Activated CD8-positive, alpha-beta memory T cell treated with anti-CD3 and anti-CD28 coated beads for 48 hours (primary cell): Measurements from ENCODE around the gene MAB21L3.

Source experiments
- DNase-seq, 3 experiments: peaks; one replicate each; pipeline ENCODE4 v3.0.0-alpha.2; 2020; ENCODE audit warnings: low read depth in 2 of 3, low spot score in 2 of 3

Gene MAB21L3

GRCh38 chr1:116107371-116107770 is 3.8 kb upstream of the MAB21L3 start:
- DNase-seq = no peak

DNA sequence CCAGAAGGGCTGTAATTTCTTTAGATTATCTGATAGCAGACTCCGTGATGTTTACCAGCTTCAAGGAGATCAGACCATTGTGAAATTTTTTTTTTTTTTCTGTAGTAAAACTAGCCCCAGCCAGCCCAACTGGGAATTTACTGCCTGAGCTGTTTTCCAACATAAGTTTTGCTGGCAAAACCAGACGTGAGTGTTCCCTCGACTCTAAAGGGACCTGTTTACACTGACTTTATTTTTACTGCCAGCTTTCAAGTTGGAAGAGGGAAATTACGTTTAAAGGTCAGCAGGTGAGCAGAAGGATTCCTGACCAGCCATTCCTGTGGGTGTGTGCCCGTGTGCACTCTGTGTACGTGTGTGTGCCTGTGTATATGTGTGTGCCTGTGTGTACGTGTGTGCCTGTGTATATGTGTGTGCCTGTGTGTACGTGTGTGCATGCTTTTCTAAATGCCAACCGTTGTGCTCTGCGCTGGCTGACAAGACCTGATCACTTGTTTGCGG is 374 bp downstream of the MAB21L3 start:
- DNase-seq = no peak

DNA sequence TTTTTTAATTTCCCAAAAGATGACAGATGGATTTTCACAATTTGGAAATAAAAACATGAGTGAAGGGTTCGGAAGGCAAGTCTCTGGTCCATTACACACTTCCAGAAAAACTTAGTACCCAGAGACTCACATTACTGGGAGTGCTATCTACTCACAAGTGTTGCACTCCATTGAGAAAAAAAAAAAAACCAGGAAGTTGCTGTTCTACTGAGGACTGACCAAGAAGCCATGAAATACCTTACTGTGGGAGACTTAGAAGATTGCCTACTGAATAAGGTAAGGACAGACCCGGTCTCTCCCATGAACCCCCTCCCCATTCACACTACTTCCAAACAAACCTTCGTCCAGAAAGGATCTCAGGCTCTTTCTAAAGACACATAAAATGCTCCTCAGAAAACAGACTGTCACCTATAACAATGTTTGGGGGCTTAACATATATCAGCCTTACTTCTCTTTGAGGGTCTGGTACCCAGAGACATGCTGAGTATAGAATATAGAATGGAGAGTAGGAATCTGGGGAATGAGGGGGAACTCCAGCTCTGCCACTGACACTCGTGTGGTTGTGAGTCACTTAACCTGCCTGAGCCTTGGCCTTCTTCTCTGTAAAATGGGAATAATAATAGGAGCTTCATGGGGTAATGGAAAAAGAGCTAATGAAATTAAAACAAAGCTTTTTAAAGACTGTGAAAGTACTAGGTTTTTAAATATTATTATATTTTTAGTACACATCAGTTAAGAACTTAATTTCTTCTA is 1.4 kb downstream of the MAB21L3 start:
- no peak for DNase-seq

DNA sequence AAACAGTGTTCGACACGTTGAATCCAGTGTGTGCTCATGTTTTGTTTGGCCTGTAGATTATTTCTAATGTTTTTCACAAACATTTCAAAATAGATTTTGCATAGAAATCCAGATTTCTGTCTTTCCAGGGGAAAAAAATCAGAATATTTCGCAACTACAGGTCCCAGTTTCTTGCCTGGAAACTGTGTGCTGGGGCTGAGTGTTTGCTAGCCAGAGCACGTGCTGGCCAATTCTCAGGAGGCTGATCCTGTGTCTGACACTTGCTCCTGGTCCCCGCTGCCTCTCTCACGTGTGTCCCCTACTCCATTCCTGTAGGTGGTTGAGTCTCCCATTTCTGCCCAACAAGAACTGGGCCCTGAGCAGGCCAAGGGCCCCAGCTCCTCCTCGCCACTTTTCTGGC is 2.4 kb downstream of the MAB21L3 start:
- DNase-seq = no peak

DNA sequence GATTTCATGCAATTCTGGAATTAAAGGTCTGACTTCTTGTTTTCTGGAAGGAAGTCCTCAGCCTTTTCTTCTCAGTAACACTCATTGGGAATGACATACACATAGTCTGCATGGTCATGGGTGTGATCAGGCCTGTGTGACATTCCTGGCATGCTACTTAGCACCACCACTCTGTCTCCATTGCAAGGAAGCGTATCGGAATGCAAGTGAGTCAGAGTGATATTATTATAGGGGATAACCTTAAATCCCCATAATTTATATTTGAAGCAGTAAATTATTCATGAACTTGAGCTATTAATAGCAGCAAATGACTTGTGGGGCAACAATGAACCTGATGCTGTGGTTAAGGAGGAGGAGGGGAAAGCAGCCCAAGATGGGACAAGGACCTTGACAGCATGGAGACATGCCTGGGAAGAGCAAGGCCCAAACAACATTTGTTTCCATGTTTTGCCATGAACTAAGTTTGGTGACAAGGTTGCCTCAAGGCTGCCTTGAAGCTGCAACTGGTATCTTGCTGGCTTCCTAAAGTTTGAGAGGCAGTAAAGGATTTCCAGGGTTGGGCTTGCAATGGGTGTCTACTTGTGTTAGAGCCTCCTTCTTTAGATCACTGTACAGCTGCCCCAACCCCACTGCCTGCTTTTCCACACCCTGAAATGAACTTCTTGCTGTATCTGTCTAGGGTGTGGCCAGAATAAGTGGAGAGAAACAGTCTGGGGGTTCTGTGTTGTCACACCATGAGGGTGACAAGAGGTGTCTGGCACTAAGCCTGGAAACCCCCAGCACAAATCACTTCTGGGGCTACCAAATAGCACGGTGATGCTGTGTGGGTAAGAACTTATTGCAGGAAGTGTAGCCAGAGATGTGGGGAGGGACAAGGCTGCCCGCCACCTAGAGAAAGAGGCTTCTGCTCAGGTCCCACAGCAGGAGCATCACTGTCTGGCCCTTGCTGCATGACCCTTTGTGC is 4.6 kb downstream of the MAB21L3 start:
- no peak for DNase-seq

DNA sequence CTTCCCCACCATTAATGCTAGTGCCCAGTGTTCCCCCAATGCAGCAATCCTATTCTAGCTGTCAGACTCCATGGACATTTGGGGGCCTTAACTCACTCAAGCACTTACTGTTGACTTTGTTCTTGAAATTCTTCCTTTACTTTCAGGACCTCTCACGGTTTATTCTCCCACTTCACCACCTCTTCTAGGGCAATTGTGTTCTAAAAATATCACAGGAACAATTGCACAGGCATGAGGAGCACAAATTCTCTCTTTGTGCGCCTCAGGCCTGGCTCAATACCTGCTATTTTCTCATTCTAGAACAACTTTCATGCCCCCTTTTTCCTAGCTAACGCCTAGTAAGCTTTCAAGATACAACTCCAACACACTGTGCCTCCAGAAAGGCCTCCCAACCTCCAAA is 7.3 kb downstream of the MAB21L3 start:
- no peak for DNase-seq

- no peak for DNase-seq
Observed at GRCh38 chr1:116119876-116120275, 8.7 kb downstream of the MAB21L3 start.

- DNase-seq = no peak
Observed at GRCh38 chr1:116122955-116123757, 12.0 kb downstream of the MAB21L3 start.

GRCh38 chr1:116123837-116124533 is 12.8 kb downstream of the MAB21L3 start:
- no peak for DNase-seq

- no peak for DNase-seq
Observed at GRCh38 chr1:116125758-116126157, 14.6 kb downstream of the MAB21L3 start.

DNA sequence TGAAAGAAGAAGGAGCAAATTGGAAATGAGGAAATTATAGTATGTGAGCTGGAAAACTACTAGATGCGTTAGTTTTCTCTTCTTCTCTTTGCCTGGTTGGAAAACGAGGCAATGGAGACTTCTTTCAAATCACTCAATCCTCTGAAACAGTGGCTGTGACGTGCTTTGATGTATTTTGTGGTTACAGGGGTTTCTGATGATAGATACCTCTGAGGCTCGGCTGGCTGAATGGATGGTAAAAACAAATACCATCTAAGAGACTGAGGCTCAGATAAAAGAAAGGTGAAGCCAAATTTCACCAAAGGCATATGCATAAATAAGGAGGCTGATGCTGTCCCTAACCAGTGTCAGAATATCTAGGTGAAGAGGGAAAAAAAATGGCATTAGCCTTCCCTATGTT is 15.1 kb downstream of the MAB21L3 start:
- no peak for DNase-seq

DNA sequence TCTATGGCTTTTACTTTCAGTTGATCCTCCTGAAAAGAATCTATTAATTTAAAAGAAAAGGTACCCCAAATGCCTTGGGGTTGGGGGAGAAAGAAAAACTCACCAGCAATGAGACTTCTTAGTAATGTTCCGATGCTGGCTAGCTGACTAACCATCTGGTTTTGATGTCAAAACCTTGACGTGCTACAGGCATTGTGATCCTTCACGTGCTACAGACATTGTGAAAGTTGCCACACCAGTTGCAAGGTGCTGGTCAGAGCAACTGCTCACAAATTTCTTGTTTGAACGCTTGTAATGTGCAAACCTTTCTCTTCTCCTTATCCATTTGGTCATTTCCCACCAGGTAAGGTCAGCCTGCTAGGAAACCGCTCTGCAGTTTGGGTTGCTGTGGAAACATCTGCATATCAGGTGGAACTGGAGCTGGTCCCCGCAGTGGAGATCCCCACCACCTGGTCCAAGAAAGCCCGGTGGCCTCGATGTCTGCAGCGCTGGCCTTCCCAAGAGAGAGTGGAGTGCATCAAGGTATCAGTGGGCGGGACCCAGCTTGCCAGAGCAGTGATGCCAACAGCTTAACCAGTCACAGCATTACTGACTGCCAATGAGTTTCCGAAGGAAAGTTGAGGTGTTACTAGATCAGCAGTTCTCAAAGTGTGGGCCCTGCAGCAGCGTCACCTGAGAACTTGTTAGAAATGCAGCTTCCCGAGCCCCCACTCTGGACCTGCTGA is 16.1 kb downstream of the MAB21L3 start:
- DNase-seq = no peak

DNA sequence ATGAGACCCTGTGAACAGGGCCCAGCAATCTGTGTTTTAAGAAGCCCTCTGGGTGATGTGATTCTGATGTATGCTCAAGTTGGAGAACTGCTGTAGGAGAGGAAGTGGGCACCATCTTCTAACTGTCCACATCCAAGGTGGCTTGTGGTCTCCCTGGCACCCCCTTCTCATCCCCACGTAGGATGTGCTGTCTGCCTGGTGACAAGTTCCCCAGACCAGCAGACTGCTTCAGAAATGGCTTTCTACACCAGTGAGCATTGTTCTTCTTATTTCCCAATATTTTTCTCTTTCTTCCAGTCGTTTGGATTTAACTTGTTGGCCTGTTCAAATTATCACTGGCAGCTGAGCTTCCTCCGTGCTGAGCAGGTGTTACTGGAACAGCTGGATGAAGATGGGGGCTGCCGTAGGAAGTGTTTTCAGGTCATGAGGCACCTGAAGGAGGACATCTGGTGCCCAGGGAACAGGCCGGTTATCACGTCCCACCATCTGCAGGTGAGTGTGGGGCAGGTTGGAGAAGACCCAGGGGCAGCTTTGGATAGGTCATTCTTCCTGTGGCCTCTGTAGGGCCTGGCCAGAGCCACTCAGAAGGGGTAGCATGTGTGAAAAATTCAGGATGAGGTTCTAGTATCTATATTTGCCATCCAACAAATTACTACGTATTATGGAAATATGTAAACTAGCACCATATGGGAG is 16.8 kb downstream of the MAB21L3 start:
- DNase-seq = no peak

GRCh38 chr1:116128664-116129063 is 17.5 kb downstream of the MAB21L3 start:
- no peak for DNase-seq

- DNase-seq = no peak
Observed at GRCh38 chr1:116129537-116129936, 18.3 kb downstream of the MAB21L3 start.

DNA sequence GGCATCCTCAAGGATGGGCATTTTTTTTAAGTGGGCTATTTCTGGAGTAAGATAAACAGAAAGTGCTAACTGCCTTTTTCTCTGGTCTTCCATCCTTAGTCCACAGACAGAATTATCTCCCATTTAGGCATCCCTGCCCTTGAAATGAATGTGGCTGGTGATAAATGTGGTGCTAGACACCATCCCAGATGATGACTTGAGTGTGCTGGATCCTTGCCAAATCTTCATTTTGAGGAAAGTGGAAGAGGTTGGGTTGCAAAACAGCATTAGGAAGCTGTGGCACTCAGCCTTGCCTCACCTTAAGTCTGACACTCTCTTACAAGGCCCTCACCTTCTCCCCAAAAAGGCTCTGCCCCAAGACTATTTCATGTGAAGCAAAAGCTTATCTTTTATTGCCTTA is 19.2 kb downstream of the MAB21L3 start:
- no peak for DNase-seq

DNA sequence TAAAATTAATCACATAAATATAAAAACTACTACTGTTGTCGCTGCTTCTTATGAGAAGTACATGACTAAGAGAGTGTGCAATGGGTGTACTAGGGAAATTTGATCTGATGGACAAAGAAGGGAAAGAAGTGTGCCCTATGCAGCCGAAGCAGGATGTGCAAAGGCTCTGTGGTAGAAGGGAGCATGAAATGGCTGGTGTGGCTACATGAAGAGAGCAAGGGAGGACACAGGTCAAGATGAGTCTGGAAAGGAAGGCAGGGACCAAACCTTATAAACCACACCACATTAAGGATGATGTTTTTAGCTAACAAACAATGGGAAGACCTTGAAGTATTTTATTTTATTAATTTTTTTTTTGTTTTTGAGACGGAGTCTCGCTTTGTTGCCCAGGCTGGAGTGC is 20.0 kb downstream of the MAB21L3 start:
- no peak for DNase-seq

- DNase-seq = no peak
Observed at GRCh38 chr1:116131866-116132605, 20.8 kb downstream of the MAB21L3 start.
